GM12865 (cell line): ENCODE measurements around the gene SLC22A23.

ENCODE experiments used
- DNase-seq: peaks from one replicate; pipeline ENCODE4 v3.0.0; 2010; ENCODE audit warnings: low read depth
- H3K4me3 ChIP-seq: 2 replicates; pipeline ENCODE4 v1.5.1; 2011; ENCODE audit warnings: mild to moderate bottlenecking, low read depth, low read length, control low read depth
- TF ChIP-seq, protein P1 (sequence below): IDR thresholded peaks from 2 replicates; pipeline ENCODE4 v1.5.1; 2011; ENCODE audit warnings: low read length, control low read depth, low read depth, inconsistent platforms; ENCODE audit not compliant: insufficient read depth; ENCODE audit errors: missing control alignments

SLC22A23 gene

GRCh38 chr6:3500262-3501014, 43.6 kb upstream of the SLC22A23 start:
- no peak for DNase-seq
- no peak overlapping the region for H3K4me3 ChIP-seq
- TF ChIP-seq, protein P1, sequence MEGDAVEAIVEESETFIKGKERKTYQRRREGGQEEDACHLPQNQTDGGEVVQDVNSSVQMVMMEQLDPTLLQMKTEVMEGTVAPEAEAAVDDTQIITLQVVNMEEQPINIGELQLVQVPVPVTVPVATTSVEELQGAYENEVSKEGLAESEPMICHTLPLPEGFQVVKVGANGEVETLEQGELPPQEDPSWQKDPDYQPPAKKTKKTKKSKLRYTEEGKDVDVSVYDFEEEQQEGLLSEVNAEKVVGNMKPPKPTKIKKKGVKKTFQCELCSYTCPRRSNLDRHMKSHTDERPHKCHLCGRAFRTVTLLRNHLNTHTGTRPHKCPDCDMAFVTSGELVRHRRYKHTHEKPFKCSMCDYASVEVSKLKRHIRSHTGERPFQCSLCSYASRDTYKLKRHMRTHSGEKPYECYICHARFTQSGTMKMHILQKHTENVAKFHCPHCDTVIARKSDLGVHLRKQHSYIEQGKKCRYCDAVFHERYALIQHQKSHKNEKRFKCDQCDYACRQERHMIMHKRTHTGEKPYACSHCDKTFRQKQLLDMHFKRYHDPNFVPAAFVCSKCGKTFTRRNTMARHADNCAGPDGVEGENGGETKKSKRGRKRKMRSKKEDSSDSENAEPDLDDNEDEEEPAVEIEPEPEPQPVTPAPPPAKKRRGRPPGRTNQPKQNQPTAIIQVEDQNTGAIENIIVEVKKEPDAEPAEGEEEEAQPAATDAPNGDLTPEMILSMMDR = no peak

GRCh38 chr6:3499603-3500002, 42.8 kb upstream of the SLC22A23 start:
- H3K4me3 ChIP-seq = no peak overlapping the region
- DNase-seq = peak; percentile 7
- TF ChIP-seq, protein P1 = no peak

DNA sequence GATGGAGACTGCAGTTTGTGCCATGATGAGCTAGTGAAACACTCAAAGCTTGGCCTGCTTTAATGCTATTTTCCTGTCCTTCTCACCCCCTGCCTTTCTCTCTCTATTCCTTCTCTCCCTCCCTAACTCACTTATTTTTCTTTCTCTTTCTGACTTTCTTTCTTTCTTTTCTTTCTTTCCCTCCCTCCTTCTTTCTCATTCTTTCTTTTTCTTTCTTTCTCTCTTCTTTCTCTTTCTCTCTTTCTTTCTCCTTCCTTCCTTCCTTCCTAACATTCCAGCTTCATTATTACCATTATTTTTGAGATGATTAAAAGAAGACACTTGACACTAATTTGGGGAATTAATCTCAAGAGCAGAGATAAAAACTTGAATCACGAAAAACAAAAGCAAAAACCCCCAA, 39.5 kb upstream of the SLC22A23 start:
- DNase-seq = no peak
- TF ChIP-seq, protein P1 = no peak
- H3K4me3 ChIP-seq = no peak overlapping the region

DNA sequence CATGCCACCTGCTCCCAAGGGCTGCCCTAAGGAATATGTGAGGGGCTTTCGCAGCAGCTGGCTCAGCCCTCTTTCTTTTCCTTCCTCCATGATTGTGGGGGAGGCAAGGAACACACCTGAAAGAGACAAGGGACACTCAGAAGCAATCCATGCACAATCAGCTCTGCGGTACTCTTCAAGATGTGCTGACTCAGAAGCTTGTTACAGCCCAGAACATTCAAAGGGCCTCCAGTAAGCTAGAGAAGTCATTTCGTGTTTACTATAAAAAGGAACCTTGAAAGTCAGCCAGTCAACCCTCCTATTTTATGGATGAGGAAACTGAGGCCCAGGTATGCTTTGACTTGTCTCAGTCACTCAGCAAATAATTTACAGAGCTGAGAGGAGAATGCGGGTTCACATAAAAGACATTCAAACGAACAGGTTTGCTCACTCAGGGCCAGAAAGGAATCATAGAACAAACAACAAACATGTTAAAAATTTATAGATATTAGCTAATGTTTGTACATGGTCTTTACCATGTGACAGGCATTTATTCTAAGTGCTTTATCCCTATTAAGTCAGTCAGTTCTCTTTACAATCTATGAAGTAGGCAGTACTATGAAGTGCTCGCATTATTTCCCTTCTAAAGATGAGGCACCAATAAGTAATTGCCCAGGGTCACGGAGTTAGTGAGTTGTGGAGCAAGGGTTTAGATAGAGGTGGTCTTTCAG, 37.7 kb upstream of the SLC22A23 start:
- no peak overlapping the region for H3K4me3 ChIP-seq
- TF ChIP-seq, protein P1 = no peak
- DNase-seq = no peak

- DNase-seq = no peak
- TF ChIP-seq, protein P1 = no peak
- no peak overlapping the region for H3K4me3 ChIP-seq
Observed at GRCh38 chr6:3490625-3490980, 33.8 kb upstream of the SLC22A23 start.

- TF ChIP-seq, protein P1 = no peak
- no peak for DNase-seq
- no peak overlapping the region for H3K4me3 ChIP-seq
Observed at GRCh38 chr6:3489961-3490624, 33.2 kb upstream of the SLC22A23 start.
